ENCODE measurements around the gene SPO11. TPM values are rescaled to one million over a fixed set of nuclear protein-coding genes. Genes with fewer than 3 reads are reported as not detected.

The SPO11 gene
- total and polyA plus RNA-seq, 2 of the 13 experiments (the other 11 are each of a cell fraction or from before 2014, with no cell fraction given), result not detected

DNA sequence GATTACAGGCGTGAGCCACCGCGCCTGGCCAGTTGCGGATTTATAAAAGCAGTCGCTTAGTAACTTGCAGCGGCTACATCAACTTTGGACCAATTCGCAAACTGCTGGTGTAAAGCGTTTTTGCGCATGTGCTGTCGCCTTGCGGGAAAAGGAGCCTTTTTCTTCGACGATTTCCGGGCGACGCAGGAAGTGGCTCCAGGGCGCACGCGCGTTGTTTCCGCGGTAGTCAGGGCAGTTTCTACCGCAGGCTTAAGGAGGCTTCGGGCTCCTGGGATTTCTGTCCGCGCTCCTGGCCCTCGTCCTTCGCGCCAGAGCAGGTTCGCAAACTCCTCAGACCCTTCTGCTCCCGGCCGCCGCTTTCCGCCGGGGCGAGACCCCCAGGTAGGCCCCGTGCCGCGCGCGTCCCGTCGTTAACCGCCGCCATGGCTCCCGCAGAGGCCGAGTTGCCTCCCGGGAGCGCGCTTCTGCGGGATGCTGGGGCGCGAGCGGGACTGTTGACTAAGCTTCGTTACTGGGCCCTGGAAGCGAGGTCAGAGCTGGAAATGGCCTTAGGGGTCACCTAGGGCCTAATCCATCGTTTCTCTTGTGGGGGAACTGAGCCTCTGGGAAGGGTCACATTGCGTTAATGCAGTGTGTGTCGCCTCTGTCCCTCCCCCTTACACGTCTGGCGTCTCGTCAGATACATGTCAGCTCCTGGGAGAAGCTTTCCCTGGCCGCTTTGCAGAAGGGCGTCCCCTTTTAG, 21.6 kb downstream of the SPO11 start, which contains the start of gene RAE1 (continued):
- TF ChIP-seq, protein P1, sequence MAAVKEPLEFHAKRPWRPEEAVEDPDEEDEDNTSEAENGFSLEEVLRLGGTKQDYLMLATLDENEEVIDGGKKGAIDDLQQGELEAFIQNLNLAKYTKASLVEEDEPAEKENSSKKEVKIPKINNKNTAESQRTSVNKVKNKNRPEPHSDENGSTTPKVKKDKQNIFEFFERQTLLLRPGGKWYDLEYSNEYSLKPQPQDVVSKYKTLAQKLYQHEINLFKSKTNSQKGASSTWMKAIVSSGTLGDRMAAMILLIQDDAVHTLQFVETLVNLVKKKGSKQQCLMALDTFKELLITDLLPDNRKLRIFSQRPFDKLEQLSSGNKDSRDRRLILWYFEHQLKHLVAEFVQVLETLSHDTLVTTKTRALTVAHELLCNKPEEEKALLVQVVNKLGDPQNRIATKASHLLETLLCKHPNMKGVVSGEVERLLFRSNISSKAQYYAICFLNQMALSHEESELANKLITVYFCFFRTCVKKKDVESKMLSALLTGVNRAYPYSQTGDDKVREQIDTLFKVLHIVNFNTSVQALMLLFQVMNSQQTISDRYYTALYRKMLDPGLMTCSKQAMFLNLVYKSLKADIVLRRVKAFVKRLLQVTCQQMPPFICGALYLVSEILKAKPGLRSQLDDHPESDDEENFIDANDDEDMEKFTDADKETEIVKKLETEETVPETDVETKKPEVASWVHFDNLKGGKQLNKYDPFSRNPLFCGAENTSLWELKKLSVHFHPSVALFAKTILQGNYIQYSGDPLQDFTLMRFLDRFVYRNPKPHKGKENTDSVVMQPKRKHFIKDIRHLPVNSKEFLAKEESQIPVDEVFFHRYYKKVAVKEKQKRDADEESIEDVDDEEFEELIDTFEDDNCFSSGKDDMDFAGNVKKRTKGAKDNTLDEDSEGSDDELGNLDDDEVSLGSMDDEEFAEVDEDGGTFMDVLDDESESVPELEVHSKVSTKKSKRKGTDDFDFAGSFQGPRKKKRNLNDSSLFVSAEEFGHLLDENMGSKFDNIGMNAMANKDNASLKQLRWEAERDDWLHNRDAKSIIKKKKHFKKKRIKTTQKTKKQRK (IDR thresholded peaks at IDR 0.05; ENCODE audit: low read length), result no peak
- peak; percentile 93 for TF ChIP-seq SALL2 (CRISPR knock-in tag; IDR thresholded peaks at IDR 0.05)
- TF ChIP-seq, protein P2, sequence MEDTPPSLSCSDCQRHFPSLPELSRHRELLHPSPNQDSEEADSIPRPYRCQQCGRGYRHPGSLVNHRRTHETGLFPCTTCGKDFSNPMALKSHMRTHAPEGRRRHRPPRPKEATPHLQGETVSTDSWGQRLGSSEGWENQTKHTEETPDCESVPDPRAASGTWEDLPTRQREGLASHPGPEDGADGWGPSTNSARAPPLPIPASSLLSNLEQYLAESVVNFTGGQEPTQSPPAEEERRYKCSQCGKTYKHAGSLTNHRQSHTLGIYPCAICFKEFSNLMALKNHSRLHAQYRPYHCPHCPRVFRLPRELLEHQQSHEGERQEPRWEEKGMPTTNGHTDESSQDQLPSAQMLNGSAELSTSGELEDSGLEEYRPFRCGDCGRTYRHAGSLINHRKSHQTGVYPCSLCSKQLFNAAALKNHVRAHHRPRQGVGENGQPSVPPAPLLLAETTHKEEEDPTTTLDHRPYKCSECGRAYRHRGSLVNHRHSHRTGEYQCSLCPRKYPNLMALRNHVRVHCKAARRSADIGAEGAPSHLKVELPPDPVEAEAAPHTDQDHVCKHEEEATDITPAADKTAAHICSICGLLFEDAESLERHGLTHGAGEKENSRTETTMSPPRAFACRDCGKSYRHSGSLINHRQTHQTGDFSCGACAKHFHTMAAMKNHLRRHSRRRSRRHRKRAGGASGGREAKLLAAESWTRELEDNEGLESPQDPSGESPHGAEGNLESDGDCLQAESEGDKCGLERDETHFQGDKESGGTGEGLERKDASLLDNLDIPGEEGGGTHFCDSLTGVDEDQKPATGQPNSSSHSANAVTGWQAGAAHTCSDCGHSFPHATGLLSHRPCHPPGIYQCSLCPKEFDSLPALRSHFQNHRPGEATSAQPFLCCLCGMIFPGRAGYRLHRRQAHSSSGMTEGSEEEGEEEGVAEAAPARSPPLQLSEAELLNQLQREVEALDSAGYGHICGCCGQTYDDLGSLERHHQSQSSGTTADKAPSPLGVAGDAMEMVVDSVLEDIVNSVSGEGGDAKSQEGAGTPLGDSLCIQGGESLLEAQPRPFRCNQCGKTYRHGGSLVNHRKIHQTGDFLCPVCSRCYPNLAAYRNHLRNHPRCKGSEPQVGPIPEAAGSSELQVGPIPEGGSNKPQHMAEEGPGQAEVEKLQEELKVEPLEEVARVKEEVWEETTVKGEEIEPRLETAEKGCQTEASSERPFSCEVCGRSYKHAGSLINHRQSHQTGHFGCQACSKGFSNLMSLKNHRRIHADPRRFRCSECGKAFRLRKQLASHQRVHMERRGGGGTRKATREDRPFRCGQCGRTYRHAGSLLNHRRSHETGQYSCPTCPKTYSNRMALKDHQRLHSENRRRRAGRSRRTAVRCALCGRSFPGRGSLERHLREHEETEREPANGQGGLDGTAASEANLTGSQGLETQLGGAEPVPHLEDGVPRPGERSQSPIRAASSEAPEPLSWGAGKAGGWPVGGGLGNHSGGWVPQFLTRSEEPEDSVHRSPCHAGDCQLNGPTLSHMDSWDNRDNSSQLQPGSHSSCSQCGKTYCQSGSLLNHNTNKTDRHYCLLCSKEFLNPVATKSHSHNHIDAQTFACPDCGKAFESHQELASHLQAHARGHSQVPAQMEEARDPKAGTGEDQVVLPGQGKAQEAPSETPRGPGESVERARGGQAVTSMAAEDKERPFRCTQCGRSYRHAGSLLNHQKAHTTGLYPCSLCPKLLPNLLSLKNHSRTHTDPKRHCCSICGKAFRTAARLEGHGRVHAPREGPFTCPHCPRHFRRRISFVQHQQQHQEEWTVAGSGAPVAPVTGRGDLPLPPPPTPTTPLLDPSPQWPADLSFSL (CRISPR knock-in tag; IDR thresholded peaks at IDR 0.05), result 0 out of 2 replicates have a peak, but pooled peaks have one; percentile 77
- TF ChIP-seq ZNF616 (CRISPR knock-in tag; IDR thresholded peaks at IDR 0.05; ENCODE audit: low read depth), result no peak
- TF ChIP-seq ZNF7 (CRISPR knock-in tag; IDR thresholded peaks at IDR 0.05), result no peak
- TF ChIP-seq, protein P3, sequence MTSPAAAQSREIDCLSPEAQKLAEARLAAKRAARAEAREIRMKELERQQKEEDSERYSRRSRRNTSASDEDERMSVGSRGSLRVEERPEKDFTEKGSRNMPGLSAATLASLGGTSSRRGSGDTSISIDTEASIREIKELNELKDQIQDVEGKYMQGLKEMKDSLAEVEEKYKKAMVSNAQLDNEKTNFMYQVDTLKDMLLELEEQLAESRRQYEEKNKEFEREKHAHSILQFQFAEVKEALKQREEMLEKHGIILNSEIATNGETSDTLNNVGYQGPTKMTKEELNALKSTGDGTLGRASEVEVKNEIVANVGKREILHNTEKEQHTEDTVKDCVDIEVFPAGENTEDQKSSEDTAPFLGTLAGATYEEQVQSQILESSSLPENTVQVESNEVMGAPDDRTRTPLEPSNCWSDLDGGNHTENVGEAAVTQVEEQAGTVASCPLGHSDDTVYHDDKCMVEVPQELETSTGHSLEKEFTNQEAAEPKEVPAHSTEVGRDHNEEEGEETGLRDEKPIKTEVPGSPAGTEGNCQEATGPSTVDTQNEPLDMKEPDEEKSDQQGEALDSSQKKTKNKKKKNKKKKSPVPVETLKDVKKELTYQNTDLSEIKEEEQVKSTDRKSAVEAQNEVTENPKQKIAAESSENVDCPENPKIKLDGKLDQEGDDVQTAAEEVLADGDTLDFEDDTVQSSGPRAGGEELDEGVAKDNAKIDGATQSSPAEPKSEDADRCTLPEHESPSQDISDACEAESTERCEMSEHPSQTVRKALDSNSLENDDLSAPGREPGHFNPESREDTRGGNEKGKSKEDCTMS (CRISPR knock-in tag; conservative IDR thresholded peaks at IDR 0.05), result no peak
- no peak for TF ChIP-seq NONO (IDR thresholded peaks at IDR 0.05)
- peak; percentile 82 for TF ChIP-seq NONO (CRISPR knock-in tag; conservative IDR thresholded peaks at IDR 0.05)
- TF ChIP-seq DNMT3B (CRISPR knock-in tag; conservative IDR thresholded peaks at IDR 0.05), result peak; percentile 51
- peak; percentile 83; the same call in 1 of the 2 replicates for TF ChIP-seq ZNF589 (CRISPR knock-in tag; conservative IDR thresholded peaks at IDR 0.05)
- peak; percentile 85 for TF ChIP-seq SAP130 (CRISPR knock-in tag; IDR thresholded peaks at IDR 0.05; ENCODE audit: low read depth)
- peak; percentile 29; the same call in 1 of the 2 replicates for TF ChIP-seq NCOR1 (IDR thresholded peaks at IDR 0.05; ENCODE audit: borderline replicate concordance, low read length)
- TF ChIP-seq NPAS2 (CRISPR knock-in tag; IDR thresholded peaks at IDR 0.05; ENCODE audit: borderline replicate concordance), result no peak
- TF ChIP-seq, protein P4, sequence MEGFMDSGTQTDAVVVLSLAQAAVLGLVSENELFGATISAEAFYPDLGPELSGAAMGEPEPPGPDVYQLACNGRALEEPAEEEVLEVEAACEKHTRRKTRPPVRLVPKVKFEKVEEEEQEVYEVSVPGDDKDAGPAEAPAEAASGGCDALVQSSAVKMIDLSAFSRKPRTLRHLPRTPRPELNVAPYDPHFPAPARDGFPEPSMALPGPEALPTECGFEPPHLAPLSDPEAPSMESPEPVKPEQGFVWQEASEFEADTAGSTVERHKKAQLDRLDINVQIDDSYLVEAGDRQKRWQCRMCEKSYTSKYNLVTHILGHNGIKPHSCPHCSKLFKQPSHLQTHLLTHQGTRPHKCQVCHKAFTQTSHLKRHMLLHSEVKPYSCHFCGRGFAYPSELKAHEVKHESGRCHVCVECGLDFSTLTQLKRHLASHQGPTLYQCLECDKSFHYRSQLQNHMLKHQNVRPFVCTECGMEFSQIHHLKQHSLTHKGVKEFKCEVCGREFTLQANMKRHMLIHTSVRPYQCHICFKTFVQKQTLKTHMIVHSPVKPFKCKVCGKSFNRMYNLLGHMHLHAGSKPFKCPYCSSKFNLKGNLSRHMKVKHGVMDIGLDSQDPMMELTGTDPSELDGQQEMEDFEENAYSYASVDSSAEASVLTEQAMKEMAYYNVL (CRISPR knock-in tag; IDR thresholded peaks at IDR 0.05; ENCODE audit: borderline replicate concordance), result peak; percentile 81; the same call in 1 of the 2 replicates
